GM10266 (cell line): Measurements from ENCODE around the gene B3GALT5.

Source experiments
- DNase-seq: peaks from one replicate; pipeline ENCODE4 v3.0.0; 2012; ENCODE audit errors: extremely low spot score
- CTCF ChIP-seq: IDR thresholded peaks from 2 replicates; pipeline ENCODE4 v1.5.1; 2012; ENCODE audit warnings: mild to moderate bottlenecking, low read depth; ENCODE audit not compliant: control insufficient read depth, insufficient read depth; ENCODE audit errors: missing control alignments

The B3GALT5 gene

GRCh38 chr21:39625211-39625895 lies 12.6 kb downstream of the B3GALT5 start:
- no peak for DNase-seq
- TF ChIP-seq CTCF, result no peak

- DNase-seq, result no peak
- TF ChIP-seq CTCF, result no peak
Measured at GRCh38 chr21:39628385-39628784, 15.6 kb downstream of the B3GALT5 start.

DNA sequence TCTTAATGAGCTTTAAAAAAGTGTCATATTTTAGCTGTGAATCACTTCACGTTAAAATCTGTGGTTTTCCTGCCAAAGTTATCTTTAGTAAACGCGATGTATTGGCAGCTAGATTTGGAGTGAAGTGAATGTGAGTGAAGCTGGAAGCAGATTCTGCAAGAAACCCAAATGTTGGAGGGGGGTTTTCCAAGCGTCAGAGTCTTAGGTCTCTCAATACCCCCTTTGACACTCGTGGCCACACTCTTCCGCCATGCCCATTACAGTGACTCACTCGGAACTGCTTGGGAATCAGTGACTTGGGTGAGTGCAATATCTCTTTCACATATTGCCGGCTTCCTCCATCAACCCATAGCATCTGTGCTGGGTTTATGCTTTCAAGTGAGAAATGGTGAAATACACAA lies 17.5 kb downstream of the B3GALT5 start:
- DNase-seq, result no peak
- TF ChIP-seq CTCF, result no peak

GRCh38 chr21:39630827-39631226 lies 18.1 kb downstream of the B3GALT5 start:
- no peak for TF ChIP-seq CTCF

GRCh38 chr21:39631842-39632562 lies 19.3 kb downstream of the B3GALT5 start:
- no peak for DNase-seq
- TF ChIP-seq CTCF, result no peak

More at GRCh38 chr21:39630827-39631226, 18.1 kb downstream of the B3GALT5 start:
- no peak for DNase-seq

DNA sequence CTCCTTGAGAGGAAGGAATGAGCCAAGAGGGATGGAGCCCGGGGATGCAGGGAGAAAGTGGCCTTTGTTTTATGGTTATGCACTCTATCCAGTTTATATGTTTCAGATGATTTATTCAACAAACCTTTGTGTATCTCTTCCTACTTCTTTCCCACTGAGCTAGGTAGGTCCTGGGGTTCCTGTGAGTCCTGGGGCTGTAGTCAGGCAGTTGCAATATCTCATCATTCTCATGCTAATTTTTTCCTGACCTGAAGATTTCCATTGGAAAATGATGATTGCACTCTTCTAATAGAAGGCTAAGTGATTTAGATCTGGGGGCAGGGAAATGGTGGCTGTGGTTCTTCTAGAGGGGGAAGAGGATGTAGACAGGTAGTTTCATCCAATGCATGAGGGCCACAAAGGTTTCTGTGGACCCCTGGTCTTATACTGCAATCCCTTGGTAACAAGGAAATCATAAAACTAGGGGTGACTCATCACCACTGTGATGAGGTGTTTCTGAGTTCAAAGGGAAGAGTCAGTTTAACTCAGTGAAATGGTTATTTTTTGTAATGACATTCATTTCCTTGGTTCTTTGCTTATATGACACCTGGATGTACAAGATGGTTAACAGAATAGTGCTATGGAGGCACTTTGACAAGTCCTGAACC lies 20.2 kb downstream of the B3GALT5 start:
- no peak for DNase-seq
- TF ChIP-seq CTCF, result no peak

- TF ChIP-seq CTCF, result no peak
- no peak for DNase-seq
Measured at GRCh38 chr21:39633770-39634181, 21.0 kb downstream of the B3GALT5 start.
